DND-41 (cell line): ENCODE measurements around the gene PDE12.

Experiments used
- EZH2 ChIP-seq: IDR thresholded peaks from 3 replicates; pipeline ENCODE4 v1.6.1; 2012; ENCODE audit warnings: borderline replicate concordance, low read depth, mild to moderate bottlenecking, moderate library complexity, low read length, inconsistent platforms; ENCODE audit not compliant: severe bottlenecking
- TF ChIP-seq, protein P1 (sequence below): IDR thresholded peaks from 2 replicates; pipeline ENCODE4 v1.5.1; 2012; ENCODE audit warnings: borderline replicate concordance, low read length, moderate library complexity, mild to moderate bottlenecking; ENCODE audit not compliant: poor library complexity, severe bottlenecking; ENCODE audit errors: extremely low read depth

DNA sequence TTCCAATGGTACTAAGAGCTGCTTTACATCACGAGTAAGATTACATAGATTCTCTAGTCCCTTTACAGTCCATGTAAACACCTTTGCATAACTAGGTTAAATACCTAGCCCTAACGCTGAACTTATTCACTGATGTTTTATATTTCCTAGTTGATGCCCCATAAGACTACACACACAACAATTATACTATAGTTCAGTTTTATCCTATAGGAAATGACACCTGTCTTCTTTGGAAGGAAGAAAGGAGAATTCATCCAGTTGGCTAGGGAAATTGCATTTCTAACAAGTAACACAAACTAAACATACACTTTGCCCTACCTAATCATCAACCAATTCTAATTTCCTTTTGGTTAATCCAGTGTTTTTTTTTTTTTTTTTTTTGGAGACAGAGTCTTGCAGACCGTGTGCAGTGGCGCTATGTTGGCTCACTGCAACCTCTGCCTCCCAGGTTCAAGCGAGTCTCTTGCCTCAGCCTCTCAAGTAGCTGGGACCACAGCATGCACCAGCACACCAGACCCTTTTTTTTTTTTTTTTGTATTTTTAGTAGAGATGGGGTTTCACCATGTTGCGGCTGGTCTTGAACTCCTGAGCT is 13.9 kb downstream of the PDE12 start:
- TF ChIP-seq, protein P1, sequence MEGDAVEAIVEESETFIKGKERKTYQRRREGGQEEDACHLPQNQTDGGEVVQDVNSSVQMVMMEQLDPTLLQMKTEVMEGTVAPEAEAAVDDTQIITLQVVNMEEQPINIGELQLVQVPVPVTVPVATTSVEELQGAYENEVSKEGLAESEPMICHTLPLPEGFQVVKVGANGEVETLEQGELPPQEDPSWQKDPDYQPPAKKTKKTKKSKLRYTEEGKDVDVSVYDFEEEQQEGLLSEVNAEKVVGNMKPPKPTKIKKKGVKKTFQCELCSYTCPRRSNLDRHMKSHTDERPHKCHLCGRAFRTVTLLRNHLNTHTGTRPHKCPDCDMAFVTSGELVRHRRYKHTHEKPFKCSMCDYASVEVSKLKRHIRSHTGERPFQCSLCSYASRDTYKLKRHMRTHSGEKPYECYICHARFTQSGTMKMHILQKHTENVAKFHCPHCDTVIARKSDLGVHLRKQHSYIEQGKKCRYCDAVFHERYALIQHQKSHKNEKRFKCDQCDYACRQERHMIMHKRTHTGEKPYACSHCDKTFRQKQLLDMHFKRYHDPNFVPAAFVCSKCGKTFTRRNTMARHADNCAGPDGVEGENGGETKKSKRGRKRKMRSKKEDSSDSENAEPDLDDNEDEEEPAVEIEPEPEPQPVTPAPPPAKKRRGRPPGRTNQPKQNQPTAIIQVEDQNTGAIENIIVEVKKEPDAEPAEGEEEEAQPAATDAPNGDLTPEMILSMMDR = no peak
- TF ChIP-seq EZH2 = no peak
